ENCODE results near the gene TAS2R19. TPM values are rescaled to one million over a fixed set of nuclear protein-coding genes. Genes with fewer than 3 reads are reported as not detected.
A peak's percentile ranks its signal among the peaks of the same experiment; 100 is the strongest.
"Not testable (repeated sequence)": the region's sequence is repeated elsewhere in the genome, so short reads cannot be mapped to it uniquely, and the experiment has no call there.

Gene TAS2R19
- 10 to 100 TPM in 2 of 4 donors, 1 to 10 TPM in 2; 2.6 to 32.1 (median 8.2) TPM for total RNA-seq

GRCh38 chr12:11022520-11022919 is at the start of gene TAS2R19:
TAS2R19 (minus strand) TSS chr12:11022620; CDS start chr12:11022571, 49 bp downstream.
- Histone ChIP-seq H3K36me3 (no peaks in the 10 kb centered on the region), H3K27me3 (no peaks in the 10 kb centered on the region), H3K4me3 (no peak within 1 kb of the TSS), H3K4me1 (no peaks in the 10 kb centered on the region), H3K9me3 (no peaks in the 10 kb centered on the region), H3K27ac (no peak within 1 kb of the TSS)
- no peak for TF ChIP-seq POLR2A (IDR thresholded peaks at IDR 0.05)
- TF ChIP-seq CTCF (IDR thresholded peaks at IDR 0.05), result no peak
- intact Hi-C loops (cut with DNase I; ENCODE audit: low total_unique reads), result no loop called here
- no peak for DNase-seq

GRCh38 chr12:11071414-11071813 is 49.0 kb upstream of the TAS2R19 start:
- intact Hi-C loops (cut with DNase I; ENCODE audit: low total_unique reads), result no loop called here
- TF ChIP-seq CTCF (IDR thresholded peaks at IDR 0.05), result no peak
- TF ChIP-seq POLR2A (IDR thresholded peaks at IDR 0.05), result no peak

GRCh38 chr12:11070999-11071398 is 48.6 kb upstream of the TAS2R19 start:
- no peaks in the 10 kb centered on the region for H3K4me1 ChIP-seq
- H3K9me3 ChIP-seq, result no peaks in the 10 kb centered on the region
- no peak overlapping the region for H3K4me3 ChIP-seq
- H3K36me3 ChIP-seq, result no peaks in the 10 kb centered on the region
- TF ChIP-seq POLR2A (IDR thresholded peaks at IDR 0.05) (no peak), CTCF (IDR thresholded peaks at IDR 0.05) (no peak)
- DNase-seq, result no peak
- H3K27me3 ChIP-seq, result no peaks in the 10 kb centered on the region
- H3K27ac ChIP-seq, result no peak overlapping the region
- intact Hi-C loops (cut with DNase I; ENCODE audit: low total_unique reads), result no loop called here

More at GRCh38 chr12:11071414-11071813, 49.0 kb upstream of the TAS2R19 start:
- Histone ChIP-seq H3K9me3 (no peaks in the 10 kb centered on the region), H3K36me3 (no peaks in the 10 kb centered on the region), H3K27me3 (no peaks in the 10 kb centered on the region), H3K4me3 (no peak overlapping the region), H3K27ac (no peak overlapping the region), H3K4me1 (no peaks in the 10 kb centered on the region)
- DNase-seq, result no peak

GRCh38 chr12:11069854-11070365 is 47.5 kb upstream of the TAS2R19 start:
- Histone ChIP-seq H3K36me3 (no peaks in the 10 kb centered on the region), H3K27me3 (no peaks in the 10 kb centered on the region), H3K4me3 (no peak overlapping the region), H3K27ac (no peak overlapping the region), H3K4me1 (no peaks in the 10 kb centered on the region), H3K9me3 (no peaks in the 10 kb centered on the region)
- TF ChIP-seq POLR2A (IDR thresholded peaks at IDR 0.05), result no peak
- TF ChIP-seq CTCF (IDR thresholded peaks at IDR 0.05), result no peak
- intact Hi-C loops (cut with DNase I; ENCODE audit: low total_unique reads), result no loop called here
- DNase-seq, result no peak

- Histone ChIP-seq H3K27ac (no peak overlapping the region), H3K27me3 (no peaks in the 10 kb centered on the region), H3K4me1 (no peaks in the 10 kb centered on the region), H3K9me3 (no peaks in the 10 kb centered on the region), H3K36me3 (no peaks in the 10 kb centered on the region), H3K4me3 (no peak overlapping the region)
- TF ChIP-seq POLR2A (IDR thresholded peaks at IDR 0.05) (no peak), CTCF (IDR thresholded peaks at IDR 0.05) (no peak)
- intact Hi-C loops (cut with DNase I; ENCODE audit: low total_unique reads), result no loop called here
- peak; percentile 20 to 32 for DNase-seq
These were observed 45.1 kb upstream of the TAS2R19 start for GRCh38 chr12:11067514-11067913.

GRCh38 chr12:11062194-11062593 is 39.8 kb upstream of the TAS2R19 start, which contains the start of gene TAS2R46:
TAS2R46 (minus strand) TSS chr12:11062294; CDS start chr12:11062294, 0 bp downstream.
- DNase-seq; H3K36me3 ChIP-seq; H3K27ac ChIP-seq; H3K4me3 ChIP-seq; H3K27me3 ChIP-seq; H3K4me1 ChIP-seq; H3K9me3 ChIP-seq; intact Hi-C loops (cut with DNase I; ENCODE audit: low total_unique reads): not testable (repeated sequence)
